Keratinocyte (primary cell): Measurements from ENCODE around the gene CLEC19A.

Source experiments
- EZH2 ChIP-seq: IDR thresholded peaks from one replicate; pipeline ENCODE4 v1.6.1; 2012; ENCODE audit warnings: inconsistent platforms, mild to moderate bottlenecking, low read length, moderate library complexity
- TF ChIP-seq, protein P1 (sequence below), 3 experiments: IDR thresholded peaks in 1 of 3; conservative IDR thresholded peaks in 1 of 3; optimal IDR thresholded peaks in 1 of 3; 2 replicates in 2 of 3; 3 replicates in 1 of 3; pipeline versions ENCODE3 to v1.5.1; 2011; ENCODE audit warnings: low read length in 3 of 3, mild to moderate bottlenecking in 3 of 3, moderate library complexity in 2 of 3, control low read depth in 1 of 3, inconsistent platforms in 1 of 3; ENCODE audit not compliant: insufficient read depth in 2 of 3; ENCODE audit errors: extremely low read depth in 1 of 3

DNA sequence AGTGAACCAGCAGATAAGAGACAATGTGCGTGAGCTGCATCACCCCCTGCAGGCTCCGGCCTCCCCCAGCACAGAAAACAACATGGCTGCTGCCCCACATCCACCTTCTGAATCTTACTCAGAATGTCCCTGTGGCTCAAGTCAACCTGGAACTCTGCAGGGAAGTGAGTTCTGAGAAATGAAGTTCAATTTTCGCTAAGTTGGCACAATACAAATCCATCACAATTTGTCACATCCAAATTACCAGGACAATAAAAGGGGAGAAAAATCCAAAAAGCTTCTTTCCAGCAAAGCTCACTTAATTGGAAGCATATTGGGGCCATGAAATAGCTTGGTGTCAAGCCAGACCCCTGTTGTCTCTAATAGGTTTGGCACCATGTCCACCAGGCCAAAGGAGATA lies 38.1 kb downstream of the CLEC19A start:
- TF ChIP-seq, protein P1, sequence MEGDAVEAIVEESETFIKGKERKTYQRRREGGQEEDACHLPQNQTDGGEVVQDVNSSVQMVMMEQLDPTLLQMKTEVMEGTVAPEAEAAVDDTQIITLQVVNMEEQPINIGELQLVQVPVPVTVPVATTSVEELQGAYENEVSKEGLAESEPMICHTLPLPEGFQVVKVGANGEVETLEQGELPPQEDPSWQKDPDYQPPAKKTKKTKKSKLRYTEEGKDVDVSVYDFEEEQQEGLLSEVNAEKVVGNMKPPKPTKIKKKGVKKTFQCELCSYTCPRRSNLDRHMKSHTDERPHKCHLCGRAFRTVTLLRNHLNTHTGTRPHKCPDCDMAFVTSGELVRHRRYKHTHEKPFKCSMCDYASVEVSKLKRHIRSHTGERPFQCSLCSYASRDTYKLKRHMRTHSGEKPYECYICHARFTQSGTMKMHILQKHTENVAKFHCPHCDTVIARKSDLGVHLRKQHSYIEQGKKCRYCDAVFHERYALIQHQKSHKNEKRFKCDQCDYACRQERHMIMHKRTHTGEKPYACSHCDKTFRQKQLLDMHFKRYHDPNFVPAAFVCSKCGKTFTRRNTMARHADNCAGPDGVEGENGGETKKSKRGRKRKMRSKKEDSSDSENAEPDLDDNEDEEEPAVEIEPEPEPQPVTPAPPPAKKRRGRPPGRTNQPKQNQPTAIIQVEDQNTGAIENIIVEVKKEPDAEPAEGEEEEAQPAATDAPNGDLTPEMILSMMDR (optimal IDR thresholded peaks at IDR 0.05 in 1 of 3, IDR thresholded peaks at IDR 0.05 in 1 of 3, conservative IDR thresholded peaks at IDR 0.05 in 1 of 3; ENCODE audit: extremely low read depth in 1 of 3, insufficient read depth in 2 of 3, low read length in 3 of 3): no peak
- TF ChIP-seq EZH2: no peak
